HG03354 (cell line): Measurements from ENCODE around the gene C3orf70.
"Not testable (repeated sequence)": the region's sequence is repeated elsewhere in the genome, so short reads cannot be mapped to it uniquely, and the experiment has no call there.

Experiments used
- ATAC-seq: cut with Tn5 transposase; IDR thresholded peaks from one replicate; pipeline ENCODE4 v1.9.1; 2021; ENCODE audit warnings: mild to moderate bottlenecking; ENCODE audit not compliant: unreplicated experiment, poor library complexity, severe bottlenecking

The C3orf70 gene

DNA sequence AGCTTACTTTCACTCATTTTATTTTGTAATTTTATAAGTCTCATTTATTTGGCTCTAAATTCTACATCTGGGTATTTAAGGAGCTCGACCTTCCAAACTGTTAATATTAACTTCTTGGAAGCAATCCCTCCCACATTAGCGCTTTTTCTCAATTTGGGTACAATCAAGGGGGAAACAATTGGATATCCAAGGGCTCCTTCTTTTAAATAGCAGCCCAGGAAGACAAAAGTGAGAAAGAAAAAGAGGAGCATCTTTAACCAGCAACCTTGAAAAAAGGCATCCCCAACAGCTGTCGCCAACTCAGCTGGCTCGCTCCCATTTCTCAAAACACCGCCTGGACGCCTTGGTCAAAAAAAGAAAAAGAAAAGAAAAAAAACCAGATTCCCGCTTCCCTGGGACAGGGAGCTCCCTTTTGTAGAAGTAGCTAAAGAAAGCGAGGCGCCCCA is 873 bp downstream of the C3orf70 start:
- ATAC-seq, result no peak

DNA sequence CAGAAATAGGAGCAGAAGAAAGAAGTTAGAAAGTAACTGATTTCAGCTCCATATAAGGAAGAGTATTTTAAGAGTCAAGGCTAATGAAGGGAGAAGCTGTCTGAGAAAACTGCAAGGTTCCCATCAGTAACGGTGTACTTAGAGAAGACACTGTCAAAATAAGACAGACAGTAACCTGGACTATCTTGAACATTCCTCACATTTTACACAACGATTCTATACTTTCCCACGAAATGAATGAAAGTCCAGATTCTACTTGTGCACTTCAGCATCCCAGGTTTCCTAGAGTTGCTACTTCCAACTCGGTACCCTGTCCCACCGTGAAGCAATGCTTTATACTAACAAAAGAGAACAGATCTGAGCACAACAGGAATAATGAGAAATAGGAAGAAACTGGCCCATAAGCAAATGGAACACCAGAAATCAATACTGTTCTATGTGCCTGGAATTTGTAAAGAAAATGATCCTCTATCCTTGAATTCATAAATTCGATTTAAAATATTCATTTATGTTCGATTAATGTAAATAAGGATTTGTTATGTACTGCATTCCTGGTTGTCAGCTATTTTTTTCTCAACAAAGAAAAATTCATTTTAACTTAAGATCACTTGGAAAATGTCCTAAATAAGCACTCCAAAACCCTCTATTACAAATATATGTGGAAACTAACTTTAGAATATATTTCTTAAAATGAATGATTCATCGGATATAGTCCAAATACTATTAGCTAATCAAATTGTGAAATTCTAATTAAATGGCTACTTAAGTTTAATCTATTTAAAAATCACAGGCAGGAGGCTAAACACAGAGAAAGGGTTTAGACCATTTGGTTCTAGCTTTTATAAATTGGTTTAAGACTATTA is 1.5 kb downstream of the C3orf70 start:
- ATAC-seq, result no peak

- no peak for ATAC-seq
These were observed 2.3 kb downstream of the C3orf70 start for GRCh38 chr3:185150561-185150960.

DNA sequence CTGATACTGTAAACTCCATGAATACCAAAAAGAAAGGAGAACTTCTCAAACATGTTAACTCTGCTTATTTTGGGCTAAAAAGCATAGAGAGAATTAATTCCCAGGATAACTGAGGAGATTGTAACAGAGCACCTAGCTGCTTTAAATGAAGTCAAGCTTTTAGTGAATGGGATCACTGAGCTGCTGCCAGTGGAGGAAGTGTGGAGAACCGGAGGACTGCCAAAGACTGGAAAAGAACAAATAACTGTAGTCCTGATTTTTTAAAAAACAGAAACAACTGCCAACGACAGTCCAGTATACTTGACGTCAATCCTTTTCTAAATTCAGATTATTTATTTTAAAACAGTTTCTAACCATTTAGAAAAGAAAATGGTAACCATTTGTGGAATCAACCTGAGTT is 3.3 kb downstream of the C3orf70 start:
- ATAC-seq, result no peak

GRCh38 chr3:185145511-185145910 is 7.3 kb downstream of the C3orf70 start:
- no peak for ATAC-seq

- ATAC-seq, result no peak
These were observed 8.1 kb downstream of the C3orf70 start for GRCh38 chr3:185144784-185145183.

GRCh38 chr3:185137821-185138220 is 15.0 kb downstream of the C3orf70 start:
- no peak for ATAC-seq

DNA sequence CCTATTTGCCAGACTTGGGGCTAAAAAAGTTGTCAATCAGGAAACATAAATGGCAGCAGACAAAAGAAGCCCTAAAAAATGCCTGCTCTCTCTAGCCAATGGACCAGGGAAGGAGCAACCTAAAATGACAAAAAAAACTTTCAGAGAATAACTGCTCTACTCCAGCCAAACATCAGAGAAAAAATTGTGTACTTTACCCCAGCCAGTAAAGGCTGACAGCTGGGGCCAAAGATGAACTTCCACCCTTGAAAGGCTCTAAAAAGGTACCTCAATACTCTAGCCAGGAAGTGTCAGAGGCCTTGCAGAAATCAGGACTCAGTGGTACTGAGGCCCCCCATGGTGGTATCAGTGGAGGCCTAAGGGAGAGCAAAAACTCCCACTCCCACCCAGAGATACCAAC is 18.4 kb downstream of the C3orf70 start:
- ATAC-seq, result no peak

- ATAC-seq, result no peak
These were observed 21.1 kb downstream of the C3orf70 start for GRCh38 chr3:185131602-185132256.

- ATAC-seq, result no peak
These were observed 23.8 kb downstream of the C3orf70 start for GRCh38 chr3:185129083-185129482.

GRCh38 chr3:185126201-185126600 is 26.7 kb downstream of the C3orf70 start:
- no peak for ATAC-seq

DNA sequence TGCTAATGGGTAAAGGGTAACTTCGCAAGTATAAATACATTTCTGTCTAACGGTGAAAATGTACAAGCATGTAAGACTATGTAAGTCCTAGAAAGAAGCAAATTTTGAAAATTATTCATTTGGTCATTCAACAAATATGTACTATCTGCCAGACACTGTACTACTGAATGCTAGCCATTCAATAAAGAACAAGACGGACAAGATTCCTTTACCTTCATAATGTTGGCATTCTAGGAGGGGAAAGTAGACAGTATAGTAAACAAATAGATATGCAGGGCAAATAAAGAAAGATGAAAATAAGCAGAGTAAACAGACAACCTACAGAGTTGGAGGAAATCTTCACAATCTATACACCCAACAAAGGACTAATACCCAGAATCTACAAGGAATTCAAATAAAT is 32.7 kb downstream of the C3orf70 start:
- ATAC-seq, result no peak

GRCh38 chr3:185115371-185115770 is 37.5 kb downstream of the C3orf70 start:
- no peak for ATAC-seq

DNA sequence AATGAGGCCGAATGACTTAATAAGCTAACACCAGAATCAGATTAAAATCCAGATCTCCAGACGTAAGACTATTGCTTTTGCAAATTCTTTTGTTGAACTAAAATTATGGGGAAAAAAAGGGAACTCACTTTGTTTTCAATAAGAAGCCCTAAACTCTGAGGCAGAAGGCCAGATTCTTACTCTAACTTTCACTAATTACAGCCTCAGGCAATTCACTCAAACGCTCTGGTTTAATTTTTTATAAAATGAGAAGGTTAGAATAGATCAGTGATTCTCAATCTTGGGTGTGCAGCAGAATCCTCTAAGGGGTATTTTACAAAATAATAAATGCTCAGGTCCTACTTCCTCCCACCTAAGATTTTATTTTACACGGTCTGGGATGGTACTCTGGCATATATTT is 38.1 kb downstream of the C3orf70 start:
- ATAC-seq, result no peak

DNA sequence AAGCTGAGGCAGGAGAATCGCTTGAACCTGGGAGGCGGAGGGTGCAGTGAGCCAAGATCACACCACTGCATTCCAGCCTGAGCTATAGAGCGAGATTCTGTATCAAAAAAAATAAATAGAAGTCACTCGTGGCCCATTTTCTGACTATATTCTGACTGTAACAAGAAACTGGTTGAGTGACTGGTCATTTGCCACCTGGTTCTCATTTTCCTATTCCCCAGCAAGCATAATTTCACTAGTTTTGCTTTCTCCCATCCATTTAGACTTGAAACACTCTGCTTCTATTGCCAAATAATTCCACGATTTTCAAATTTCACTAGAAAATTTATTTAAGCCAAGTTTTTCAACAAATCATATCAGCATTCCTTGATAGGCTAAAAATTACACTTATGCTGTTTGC is 40.7 kb downstream of the C3orf70 start:
- no peak for ATAC-seq

- ATAC-seq, result not testable (repeated sequence)
These were observed 43.8 kb downstream of the C3orf70 start for GRCh38 chr3:185109012-185109411.

GRCh38 chr3:185106256-185106890 is 46.5 kb downstream of the C3orf70 start:
- ATAC-seq, result not testable (repeated sequence)

- ATAC-seq, result no peak
These were observed 49.3 kb downstream of the C3orf70 start for GRCh38 chr3:185103359-185104127.

- no peak for ATAC-seq
These were observed 58.2 kb downstream of the C3orf70 start for GRCh38 chr3:185094697-185095096.

DNA sequence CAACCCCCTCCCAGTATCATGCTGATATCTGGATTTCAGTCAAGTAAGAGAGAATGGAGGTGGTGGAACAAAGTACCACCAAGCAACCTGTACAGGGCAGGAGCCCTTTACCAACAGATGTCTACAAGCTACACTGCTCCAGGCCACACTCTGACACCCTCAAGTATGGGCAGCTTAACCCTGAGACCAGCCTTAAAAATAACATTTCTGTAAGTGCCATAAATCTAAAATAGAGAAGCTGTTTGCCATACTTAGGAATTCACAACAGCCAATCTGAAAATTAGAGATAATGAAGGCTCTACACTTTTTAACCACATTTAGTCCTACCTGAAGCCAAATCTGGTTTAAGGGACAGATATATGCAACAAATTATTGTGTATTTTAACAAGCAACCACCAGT is 59.7 kb downstream of the C3orf70 start:
- ATAC-seq, result no peak
